HG02885 (cell line): Measurements from ENCODE around the gene AOAH.

ENCODE experiments used
- ATAC-seq: cut with Tn5 transposase; IDR thresholded peaks from one replicate; pipeline ENCODE4 v1.9.1; 2021; ENCODE audit warnings: mild to moderate bottlenecking; ENCODE audit not compliant: unreplicated experiment, poor library complexity

The AOAH gene

GRCh38 chr7:36638140-36638539, 86.2 kb downstream of the AOAH start:
- no peak for ATAC-seq

GRCh38 chr7:36637417-36637816, 86.9 kb downstream of the AOAH start:
- ATAC-seq = no peak

GRCh38 chr7:36636126-36636525, 88.2 kb downstream of the AOAH start:
- ATAC-seq = no peak

GRCh38 chr7:36635091-36635490, 89.2 kb downstream of the AOAH start:
- no peak for ATAC-seq

DNA sequence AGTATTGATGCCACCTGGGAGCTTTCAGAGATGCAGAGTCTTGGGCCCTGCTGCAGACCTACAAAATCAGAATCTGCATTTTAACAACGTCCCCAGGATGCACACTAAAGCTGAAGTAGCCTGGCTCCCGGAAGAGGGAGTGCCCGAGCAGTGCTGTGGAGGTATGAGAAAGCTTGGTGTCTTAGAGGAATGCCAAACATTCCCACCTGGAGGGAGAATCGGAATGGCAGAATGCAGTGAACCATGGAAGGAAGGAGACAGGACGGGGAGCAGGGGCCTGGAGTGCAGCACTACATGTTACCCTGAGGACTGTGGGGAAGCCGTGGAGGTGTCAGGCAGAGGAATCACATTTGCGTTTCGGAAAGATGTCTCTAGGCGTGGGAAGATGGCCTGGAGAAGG, 90.9 kb downstream of the AOAH start:
- no peak for ATAC-seq

GRCh38 chr7:36630112-36630650, 94.1 kb downstream of the AOAH start:
- no peak for ATAC-seq

DNA sequence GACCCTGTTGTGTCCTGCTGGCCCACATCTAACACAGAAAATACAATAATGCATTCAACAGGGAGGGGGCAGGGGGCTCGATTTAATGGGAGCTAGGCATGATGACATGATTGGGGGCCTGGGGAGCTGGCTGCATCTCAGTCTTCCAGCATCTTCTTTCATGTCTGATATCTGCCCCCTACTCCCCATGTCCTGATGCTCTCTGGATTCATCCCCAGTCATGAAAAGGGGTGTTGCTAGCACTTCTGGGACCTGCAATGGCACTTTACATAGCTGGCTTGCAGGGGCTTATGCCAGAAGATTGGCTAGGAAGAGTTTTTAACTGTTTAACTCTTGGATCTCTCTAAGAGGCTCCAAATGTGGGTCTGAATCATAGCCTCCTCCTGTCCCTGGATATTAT, 94.9 kb downstream of the AOAH start:
- ATAC-seq = no peak

GRCh38 chr7:36627836-36628235, 96.5 kb downstream of the AOAH start:
- ATAC-seq = no peak

DNA sequence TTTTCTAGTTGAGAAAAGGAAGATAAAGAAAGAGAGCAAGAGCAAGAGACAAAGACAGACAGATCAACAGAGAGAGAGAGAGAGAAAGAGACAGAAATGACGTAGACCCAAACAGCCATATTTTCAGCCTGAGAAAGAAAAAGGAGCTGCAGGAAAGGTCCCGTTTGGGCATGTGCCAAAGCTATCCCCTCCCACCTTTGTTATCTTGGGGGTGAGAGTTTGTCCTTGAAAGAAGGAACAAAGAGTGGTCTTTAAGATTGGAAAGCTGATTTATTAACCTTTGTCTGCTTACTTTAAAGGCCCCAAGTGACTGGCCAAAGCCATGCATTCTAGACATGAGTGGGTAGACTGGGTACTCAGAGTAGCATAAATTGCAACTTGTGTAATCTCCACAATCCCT, 98.2 kb downstream of the AOAH start:
- ATAC-seq = no peak

DNA sequence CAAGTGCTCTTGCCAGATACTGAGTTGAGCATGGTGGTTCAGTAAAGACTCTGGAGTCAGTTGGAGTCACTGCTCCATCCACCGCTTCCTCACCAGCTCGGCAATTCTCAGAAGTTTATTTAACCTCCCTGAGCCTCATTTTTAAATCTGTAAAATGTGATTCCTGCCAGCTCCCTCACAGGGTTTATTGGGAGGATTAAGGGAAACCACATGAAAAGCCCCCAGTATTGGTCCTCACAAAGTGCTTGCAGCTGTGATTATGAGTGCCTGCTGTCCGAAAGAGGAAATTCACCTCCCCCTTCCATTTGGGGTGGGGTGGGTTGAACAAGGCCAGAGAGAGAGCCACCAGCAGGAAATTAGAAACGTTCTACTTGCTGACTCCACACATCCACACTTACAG, 99.0 kb downstream of the AOAH start:
- no peak for ATAC-seq

DNA sequence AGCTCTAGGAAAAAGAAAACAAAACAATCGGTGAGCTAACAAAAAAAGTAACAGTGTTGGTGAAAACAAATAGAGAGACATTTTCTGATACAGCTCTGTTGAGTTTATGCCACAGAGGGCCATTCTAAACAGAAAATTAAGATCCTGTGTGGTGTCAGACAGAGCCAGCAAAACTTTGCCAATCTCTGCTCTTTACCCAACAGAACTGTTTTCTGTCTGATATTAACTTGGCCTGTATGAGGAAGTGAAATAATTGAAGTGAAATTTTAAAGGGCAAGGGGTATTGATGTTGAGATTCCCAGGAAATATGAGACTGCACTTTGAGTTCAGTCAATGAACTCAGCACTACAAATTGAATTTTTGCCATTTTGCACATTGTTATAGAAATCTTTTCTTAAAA, 101.0 kb downstream of the AOAH start:
- no peak for ATAC-seq

- no peak for ATAC-seq
Measured at GRCh38 chr7:36621396-36621795, 102.9 kb downstream of the AOAH start.

GRCh38 chr7:36620166-36620708, 104.1 kb downstream of the AOAH start:
- ATAC-seq = no peak

GRCh38 chr7:36617408-36617807, 106.9 kb downstream of the AOAH start:
- ATAC-seq = no peak

DNA sequence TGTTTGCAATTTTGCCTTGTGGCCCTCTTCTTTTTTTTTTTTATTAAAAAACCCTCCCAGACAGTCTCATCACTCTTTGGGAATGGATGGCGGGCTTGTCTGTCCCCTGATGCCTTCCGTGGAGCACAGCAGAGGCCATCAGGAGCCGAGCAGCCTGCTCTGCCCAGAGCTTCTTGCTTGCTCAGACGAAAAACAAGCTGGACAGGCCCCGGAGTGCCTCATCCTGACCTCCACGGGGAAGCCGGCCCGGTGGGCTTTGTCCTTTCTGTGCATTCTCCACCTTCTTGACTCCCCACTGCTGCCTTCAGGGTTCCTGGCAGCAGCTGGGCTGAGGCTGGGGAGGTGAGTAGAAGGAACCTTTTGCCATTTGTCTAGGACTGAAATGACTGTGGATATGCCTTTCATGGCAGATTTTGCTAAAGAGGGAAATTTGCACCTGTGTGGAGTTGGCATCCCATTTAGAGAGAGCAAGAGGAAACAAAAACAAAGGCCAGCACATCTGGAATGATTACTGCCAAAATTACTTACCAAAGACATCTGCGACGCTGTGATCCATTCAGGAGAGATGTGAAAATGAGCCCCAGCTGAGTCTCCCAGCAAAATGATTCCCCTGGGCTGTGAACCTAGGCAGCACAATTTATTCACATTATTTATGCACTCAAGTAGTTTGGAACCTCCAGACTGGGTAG, 108.3 kb downstream of the AOAH start:
- no peak for ATAC-seq

DNA sequence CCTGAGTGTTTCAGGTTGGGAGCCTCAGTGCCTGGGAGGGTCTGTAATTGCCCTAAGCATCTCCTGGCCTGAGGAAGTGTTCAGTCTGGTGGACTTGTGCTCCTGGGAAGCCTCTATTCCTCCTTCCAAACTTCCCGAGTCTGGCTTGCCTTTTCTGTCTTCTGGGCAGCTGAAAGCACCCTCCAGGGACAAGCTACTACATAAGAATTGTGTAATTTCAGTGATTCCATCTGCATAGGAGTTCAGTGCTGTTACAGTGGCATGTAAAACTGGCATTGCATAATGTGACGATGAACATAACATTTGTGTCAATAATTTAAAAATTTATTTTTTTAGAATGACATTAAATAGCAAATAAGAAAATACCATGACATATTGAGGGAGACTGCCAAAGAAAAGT, 109.3 kb downstream of the AOAH start:
- no peak for ATAC-seq

- no peak for ATAC-seq
Measured at GRCh38 chr7:36613031-36613614, 111.2 kb downstream of the AOAH start.

DNA sequence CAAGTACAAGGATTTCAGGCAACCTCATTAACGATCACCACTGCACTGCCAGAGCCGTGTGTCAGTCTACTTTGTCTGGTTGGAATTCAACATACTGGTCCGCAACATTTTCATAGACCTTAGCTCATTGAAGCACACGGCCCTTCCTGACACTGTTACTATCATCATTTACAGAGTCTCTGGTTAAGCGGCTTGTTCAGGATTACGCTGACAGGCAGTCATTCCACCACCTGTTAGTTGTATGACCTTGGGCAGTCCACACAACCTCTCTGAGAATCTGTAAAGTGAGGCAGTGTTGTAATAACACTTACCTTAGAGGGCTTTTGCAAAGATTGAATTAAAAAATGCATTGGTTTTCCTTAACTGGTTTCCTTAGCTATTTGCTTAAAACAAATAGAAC, 112.6 kb downstream of the AOAH start:
- ATAC-seq = no peak

DNA sequence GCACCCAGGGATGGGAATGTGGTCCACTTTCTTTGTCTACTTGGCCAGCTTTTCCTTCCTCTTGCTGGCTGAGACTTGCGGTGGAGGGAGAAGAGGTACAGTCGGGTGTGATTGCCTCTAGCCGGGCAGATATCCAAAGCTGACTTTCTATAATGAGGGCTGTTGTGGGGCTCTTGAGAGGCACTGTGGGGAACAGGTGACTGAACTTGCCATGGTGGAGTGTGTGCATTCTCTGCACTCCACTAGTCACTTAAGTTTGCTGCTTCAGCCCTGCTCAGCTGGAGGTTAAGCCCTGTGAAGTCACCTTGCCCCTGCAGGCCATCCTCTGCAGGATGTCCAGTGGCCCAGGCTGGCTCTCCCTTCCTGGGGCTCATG, 116.6 kb downstream of the AOAH start:
- ATAC-seq = no peak

GRCh38 chr7:36606976-36607720, 117.1 kb downstream of the AOAH start:
- no peak for ATAC-seq
